IPS-NIHi11 (cell line): ENCODE measurements around the gene YDJC.
"Not testable (repeated sequence)": the region's sequence is repeated elsewhere in the genome, so short reads cannot be mapped to it uniquely, and the experiment has no call there.

Source experiments
- DNase-seq: peaks from one replicate; pipeline ENCODE4 v3.0.0; 2012; ENCODE audit warnings: mixed read lengths, low spot score

YDJC gene

DNA sequence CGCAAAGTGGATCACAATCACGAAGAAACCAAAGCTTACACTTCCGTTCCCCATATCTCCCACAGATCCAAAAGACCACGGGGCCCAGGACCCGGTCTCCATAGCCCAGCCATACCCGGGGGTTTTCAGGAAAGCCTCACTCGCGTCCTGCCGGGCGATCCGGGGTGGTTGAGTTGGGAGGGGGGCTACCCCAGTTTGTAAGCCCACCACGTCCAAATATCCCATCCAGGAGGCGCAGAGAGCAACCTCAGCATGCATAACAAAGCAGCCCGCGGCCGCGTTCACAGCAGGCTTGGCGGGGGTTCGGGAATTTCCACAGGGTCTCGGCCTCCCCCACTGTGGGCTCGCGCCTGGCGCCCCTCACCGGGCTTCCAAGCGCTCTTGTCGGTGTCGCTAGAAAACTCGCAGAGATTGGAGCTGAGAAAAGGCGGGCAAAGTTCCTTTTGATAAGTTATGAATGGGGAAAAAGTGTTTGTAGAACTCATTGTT lies 21.7 kb upstream of the YDJC start:
- peak; percentile 31 for DNase-seq

DNA sequence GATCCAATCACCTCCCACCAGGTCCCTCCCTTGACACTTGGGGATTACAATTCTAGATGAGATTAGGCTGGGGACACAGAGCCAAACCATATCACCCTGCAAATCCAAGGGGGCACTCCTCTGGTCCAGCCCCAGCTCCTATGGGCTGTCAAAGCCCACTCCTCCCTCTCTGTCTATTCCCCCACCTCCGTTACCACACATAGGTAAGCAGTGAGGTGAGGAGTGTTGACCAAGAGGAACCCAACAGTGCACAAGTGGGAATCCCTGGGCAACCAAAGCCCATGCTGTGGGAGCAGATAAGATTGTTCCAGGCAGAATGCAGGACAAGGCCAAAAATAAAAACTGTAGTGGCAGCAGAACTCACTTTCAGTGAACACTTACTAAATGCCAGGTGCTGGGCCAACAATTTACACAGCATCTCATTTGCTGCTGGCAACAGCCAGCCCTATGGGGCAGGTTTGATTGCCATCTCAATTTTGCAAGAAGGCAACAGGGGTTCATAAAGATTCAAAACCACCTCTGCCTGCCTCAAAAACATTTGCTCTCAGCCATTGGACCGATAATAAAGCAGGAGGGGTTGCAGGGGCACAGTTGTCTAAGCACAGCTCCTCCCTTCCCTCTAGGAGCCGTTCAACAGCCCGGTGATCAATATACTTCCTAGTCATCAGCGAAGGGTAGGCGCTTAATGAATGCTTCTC lies 21.1 kb upstream of the YDJC start:
- no peak for DNase-seq

DNA sequence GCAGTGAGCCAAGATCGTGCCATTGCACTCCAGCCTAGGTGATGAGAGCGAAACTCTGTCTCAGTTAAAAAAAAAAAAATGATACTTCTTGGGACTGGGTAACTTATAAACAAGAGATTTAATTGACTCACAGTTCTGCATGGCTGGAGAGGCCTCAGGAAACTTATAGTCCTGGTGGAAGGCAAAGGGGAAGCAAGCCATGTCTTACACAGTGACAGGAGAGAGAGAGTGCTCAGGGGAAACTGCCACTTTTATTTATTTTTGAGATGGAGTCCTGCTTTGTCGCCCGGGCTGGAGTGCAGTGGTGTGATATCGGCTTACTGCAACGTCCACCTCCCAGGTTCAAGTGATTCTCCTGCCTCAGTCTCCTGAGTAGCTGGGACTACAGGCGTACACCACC lies 20.5 kb upstream of the YDJC start:
- DNase-seq, result no peak

DNA sequence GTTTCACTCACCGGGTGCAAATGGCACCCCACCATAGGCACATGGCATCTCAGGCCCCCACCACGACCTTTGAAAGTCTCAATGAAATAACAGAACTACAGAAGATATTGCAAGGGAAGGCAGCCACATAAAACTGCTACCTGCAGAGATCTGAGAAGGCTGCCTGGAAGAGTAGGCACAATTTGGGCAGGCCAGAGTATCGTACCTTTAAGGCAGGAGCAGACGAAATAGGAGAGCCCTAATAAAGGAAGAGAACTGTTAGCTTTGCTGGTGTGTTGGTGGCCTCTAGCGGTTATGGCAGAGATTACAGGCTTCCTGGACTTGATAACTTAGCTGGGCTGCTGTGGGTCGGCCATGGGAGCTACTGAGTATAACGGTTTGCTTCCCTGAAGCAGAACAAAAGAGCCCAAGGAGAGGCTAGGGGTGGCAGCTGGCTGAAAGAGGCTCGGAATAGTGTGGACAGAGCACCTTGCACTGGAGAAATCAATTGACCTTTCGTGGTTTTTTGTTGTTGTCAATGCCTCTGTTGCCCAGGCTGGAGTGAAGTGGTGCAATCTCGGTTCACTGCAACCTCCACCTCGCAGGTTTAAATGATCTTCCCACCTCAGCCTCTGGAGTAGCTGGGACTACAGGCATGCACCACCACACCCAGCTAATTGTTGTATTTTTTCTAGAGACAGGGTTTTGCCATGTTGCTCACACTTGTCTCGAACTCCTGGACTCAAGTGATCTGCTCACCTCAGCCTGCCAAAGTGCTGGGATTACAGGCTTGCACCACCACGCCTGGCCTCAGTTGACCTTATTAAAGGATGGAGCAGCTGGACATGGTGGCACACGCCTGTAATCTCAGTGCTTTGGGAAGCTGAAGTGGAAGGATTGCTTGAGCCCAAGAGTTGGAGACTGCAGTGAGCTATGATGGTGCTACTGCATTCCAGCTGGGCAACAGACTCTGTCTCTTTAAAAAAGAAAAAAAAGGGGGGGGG lies 17.1 kb upstream of the YDJC start:
- DNase-seq, result peak; percentile 64

DNA sequence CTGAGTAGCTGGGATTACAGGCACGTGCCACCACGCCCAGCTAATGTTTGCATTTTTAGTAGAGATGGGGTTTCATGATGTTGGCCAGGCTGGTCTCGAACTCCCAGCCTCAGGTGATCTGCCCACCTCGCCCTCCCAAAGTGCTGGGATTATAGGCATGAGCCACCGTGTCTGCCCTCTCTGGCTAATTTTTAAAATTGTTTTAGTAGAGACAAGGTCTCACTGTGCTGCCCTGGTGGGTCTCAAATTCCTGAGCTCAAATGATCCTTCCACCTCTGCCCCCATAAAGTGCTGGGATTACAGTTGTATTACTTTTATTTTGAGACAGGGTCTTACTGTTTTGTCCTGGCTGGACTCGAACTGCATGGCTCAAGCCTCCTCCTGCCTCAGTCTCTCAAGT lies 15.7 kb upstream of the YDJC start:
- not testable (repeated sequence) for DNase-seq

DNA sequence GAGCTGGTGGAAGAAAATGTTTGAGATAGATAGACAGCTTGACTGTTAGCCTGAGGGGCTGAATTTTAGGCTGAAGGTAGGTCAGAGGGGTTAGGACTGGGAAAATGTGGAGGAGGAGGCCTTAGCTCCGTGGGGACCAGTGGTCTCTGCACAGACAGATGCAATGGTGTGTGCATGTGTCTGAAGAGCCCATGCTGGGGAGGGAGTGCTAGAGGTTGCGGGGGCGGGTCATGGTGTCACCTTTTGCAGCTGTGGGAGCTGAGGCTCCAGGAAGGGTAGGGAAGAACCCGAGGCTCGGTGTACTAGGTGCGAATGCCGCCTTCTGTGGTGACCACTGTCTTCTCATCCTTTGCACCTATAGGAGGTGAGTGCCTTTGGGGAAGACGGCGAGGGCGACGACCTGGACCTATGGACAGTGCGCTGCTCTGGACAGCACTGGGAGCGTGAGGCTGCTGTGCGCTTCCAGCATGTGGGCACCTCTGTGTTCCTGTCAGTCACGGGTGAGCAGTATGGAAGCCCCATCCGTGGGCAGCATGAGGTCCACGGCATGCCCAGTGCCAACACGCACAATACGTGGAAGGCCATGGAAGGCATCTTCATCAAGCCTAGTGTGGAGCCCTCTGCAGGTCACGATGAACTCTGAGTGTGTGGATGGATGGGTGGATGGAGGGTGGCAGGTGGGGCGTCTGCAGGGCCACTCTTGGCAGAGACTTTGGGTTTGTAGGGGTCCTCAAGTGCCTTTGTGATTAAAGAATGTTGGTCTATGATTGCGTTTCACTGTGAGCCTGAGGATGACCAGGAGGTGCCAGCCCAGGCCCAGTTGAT lies 13.9 kb upstream of the YDJC start:
- no peak for DNase-seq

DNA sequence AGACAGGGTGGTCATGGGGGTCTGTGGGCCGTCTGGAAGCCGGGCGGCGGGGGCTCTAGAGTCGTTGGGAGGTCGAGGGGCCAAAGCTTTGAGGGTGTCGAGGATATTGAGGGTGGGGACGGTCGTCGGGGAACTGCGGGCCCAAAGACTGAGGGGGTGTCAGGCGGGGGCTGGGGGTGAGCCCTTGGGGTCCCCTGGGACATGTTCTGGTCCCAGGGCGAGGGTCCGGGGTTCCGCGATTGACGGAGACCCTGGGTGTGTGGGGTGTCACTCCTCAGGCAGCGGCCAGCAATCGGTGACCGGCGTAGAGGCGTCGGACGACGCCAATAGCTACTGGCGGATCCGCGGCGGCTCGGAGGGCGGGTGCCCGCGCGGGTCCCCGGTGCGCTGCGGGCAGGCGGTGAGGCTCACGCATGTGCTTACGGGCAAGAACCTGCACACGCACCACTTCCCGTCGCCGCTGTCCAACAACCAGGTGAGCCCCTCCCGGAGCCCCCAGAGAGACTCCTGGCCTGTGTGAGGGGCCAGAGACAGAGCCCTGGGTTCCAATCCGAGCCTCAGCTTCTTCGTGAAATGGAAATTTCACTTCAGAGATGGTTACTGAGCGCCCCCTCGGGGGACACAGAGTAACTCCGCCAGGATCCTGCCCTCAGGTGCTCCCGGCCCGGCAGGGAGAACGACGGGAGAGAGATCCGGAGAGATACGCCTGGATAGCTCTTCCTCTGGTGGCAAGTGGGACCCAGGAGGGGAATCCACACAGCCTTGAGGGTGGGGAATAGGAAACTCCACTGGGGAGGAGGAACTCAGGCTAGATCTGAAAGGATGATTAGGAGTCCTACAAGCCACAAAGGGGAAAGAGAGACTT lies 13.0 kb upstream of the YDJC start:
- peak; percentile 62 for DNase-seq

DNA sequence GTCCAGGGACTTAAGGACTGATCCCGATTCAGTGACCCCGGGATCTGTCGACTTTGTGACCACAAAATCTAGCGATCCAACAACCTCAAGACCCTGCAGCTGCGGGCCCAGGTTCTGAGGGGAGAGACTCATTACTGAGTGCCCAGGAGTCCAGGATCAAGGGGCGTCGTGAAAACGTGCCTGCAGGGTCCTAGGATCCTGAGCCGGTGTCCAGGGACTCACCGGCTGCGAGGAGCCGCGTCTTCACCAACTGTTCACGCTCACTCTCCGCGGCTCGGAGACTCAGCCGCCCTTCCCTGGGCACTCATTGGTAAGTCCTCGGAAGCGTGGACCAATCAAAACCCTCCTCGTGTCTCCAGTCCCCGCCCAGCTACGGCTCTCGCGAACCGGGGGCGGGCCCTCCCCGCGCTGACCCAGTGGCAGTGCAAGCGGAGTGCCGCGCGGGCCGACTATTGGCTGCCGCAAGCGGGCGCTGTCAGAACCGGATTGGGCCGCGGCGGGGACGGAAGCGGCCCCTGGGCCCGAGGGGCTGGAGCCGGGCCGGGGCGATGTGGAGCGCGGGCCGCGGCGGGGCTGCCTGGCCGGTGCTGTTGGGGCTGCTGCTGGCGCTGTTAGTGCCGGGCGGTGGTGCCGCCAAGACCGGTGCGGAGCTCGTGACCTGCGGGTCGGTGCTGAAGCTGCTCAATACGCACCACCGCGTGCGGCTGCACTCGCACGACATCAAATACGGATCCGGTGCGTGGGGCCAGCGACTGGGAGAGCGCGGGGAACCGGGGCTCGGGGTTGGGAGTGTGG lies 12.2 kb upstream of the YDJC start, which contains the start of gene SDF2L1:
Gene SDF2L1, plus strand, starts transcription at position 514 of the 795 bp plus-strand sequence. Its CDS starts 35 bp downstream, at position 549.
- peak; percentile 97 for DNase-seq

DNA sequence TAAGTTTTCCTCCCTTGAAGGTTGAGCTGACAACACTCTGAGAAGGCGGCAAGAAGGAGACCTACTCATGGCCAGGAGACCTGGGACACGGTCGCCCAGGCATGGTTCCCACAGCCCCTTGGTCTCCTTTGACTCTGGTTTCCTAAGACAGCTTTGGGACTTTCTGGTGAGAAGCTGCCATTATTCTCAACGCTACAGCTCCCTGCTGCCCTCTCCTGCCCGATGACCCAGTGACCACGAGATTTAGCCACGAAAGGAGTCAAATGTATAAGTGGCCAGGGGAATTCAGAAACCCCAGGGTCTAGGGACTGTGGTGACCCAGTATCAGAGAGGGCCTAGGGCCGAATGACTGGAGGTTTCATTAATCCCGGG lies 11.6 kb upstream of the YDJC start:
- DNase-seq, result peak; percentile 55

DNA sequence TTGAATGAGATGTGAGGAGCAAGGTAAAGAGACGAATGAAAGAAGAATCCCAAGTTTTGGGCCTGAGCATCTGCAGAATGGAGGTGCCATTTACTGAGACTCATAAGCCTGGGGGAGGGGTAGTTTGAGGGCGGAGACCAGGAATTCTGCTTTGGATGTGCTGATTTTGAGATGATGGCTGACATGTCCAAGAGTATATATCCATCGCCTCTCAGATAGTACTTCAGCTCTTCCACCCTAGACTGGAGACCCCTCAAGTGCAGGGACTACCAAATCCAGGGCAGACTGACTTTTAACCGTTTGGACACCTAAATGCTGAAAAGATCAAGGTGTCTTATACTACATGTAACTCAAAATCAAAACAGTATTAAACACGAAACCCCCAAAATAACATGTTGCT lies 11.0 kb upstream of the YDJC start:
- no peak for DNase-seq

DNA sequence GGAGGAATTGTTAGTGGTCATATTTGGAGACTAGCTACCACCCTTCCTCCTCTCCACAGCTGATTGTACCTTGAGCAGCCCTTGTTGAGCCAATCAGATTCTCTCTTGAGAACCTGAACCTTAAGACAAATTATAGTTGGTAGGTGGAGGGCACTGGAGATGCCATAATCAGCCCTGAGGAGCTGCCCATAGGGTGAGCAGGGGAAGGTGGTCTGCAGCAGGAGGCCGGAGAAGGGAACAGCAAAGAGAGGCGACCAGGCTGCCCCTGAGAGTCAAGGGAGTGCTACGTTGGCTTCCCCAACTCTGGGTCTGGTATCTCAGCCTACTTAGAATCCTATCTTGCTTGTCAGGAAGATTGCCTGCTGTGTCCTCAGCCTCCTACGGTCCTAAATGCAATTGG lies 9.5 kb upstream of the YDJC start:
- no peak for DNase-seq

DNA sequence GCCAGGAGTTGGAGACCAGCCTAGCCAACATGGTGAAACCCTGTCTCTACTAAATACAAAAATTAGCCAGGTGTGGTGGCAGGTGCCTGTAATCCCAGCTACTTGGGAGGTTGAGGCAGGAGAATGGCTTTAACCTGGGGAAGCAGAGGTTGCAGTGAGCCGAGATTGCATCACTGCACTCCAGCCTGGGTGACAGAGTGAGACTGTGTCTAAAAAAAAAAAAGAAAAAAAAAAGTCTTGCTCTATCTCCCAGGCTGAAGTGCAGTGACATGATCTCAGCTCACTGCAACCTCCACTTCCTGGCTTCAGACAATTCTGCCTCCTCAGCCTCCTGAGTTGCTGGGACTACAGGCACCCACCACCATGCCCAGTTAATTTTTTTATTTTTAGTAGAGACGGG lies 7.6 kb upstream of the YDJC start:
- not testable (repeated sequence) for DNase-seq

DNA sequence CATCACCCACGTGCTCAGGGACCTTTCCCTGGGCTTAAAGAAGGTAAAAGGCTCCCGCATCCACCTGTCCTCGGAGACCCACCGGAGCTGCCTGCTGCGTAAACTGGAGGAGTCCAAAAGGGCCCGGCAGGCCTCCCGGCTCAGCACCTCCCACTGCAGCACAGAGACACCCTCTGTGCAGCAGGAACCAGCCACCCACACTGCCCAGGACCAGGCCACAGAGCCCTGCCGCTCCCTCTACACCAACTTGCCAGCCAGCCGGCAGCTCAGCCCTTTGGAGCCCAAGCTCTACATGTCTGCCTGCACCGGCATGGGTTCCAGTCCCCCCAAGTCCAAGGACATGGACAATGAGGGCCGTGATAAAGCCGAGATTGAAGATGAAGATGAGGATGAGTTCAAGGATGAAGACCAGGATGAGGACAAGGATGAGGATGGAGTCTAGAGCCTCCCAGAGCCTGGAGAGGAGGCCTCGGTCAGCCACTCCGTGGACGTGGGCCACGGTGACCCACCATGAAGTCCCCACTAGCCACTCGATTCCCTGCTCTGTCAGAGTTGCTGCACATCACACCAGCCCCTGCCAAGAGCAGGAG lies 6.9 kb upstream of the YDJC start:
- no peak for DNase-seq

DNA sequence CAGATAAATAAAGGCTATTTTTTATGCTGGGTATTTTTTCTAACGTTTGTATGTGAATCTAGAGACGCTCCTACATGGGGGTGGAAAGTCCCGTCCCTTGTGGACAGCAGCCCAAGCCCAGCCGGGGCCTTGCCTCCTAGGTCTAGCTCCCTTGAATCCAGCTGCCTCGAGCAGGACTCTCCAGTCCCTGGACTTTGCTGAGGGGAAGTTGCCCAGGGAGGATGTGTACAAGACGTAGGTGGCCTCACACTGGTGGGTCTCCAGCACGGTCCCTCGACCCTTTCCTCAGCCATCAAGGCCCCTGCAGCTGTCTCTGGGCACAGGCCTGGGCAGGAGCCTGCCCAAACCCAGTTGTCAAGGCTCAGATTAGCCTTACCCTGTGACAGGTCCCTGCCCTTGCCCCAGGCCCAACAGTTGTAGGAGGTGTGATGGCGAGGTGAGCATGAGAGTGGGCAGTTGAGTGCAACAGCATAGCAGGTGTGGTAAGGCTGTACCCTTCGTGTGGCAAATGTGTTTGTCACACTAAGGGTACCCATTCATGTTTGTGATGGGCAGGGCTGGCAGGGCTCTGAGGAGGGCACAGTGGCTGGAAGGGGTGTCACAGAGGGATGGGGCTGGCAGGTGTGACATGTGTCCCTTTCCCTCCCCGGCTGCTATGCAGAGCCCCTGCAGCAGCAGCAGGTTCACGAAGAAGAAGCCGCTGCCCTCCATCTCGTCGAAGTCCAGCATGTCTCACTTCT lies 6.1 kb upstream of the YDJC start:
- no peak for DNase-seq

DNA sequence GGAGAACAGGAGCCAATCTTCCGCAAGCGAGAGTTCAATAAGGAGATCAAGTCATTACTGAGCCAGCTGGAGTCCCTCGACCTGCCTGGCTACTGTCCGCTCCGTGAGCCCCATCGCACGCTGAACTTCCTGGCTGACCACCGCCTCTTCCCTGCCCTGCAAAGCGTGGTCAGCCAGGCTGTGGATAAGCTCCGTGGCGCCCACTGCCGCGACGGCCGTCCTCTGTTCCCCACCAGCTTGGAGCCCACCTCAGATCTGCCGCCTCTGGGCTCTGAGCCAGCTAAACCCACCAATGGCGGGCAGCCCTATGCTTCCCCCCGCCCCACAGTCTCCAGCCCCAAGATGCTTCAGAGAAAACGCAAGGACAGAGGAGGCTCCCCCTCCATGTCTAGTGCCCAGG lies 5.0 kb upstream of the YDJC start:
- no peak for DNase-seq

DNA sequence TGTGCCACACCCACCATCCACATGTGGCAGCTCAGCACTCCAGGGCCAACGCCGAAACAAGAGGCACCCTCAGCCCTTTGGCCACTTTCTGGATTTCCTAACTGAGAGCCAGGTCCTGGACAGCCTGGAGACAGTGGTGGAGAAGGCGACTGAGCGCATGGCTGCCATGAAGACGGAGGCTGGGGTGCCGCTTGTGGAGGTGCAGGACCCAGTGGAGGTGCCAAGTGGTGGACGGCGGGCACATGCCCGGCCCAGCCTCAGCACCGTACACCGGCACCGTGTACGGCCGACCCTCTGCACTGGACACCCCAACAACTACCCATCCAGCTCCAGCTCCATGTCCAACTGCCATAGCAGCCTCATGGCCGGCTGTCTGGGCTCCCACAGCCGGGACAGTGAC lies 4.3 kb upstream of the YDJC start:
- no peak for DNase-seq

DNA sequence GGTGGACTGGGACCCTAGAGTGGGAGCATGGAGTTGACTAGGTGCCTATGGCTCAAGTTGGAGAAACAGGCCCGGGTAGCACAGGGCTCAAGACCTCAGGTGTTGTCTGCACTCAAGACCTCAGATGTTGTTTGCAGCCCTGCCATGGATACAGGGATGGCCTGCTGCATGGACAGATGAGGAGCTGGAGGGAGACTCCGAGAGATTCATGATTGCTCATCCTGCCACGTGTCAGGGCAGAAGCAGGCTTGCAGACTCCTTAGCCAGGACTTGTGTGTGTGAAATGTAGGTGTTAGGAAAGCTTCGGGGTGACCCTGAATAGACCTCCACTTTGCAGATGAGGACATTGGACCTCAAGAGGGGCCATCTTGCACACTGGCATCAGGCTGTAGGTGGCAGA lies 3.7 kb upstream of the YDJC start:
- no peak for DNase-seq

DNA sequence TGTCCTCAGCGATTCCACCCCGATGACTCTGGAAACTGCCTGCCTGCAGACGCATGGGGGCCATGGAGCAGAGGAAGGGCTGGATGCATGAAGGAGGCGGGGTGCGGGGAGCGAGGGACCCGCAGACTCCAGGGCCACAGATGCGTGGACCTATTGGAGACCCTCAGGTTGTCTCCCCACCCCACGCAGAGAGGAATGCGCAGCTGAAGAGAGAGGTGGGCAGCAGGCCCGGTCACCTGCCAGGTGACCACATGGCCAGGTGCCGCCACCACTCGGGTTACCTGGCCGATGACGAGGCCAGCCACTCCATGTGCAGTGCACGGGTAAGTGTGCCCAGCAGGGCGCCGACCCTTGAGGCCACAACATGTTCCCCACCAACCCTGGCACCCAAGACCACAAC lies 3.1 kb upstream of the YDJC start:
- no peak for DNase-seq

DNA sequence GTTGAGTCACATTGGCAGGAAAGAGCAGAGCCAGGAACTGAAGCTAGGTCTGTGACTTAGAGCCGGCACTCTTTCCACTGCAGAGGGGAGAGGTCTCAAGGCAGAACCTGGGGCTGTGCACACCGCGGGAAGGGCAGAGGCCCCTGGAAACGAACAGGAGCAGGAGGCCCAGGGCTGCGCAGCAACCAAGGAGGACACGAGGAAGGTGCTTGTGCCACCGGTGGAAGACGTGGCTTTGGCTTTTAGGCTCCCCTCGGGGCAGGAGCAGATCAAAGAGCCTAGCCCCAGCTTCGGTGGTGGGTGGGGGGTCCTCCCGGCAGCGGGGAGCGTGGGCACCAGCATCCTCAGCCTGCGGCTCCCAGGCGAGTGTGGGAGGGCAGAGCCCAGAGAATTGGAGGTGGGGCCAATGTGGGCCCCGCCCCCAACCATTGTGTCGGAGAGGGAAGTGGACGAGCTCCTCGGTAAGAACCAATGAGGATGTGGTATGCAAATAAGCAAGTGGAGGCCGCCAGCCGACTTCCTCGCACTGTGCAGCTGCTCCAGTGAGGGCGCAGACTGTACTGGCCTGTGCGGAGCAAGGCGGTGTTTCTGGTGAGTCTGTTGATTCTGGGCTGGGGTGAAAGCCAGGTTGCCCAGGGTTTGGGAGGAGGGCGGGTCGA lies 2.5 kb upstream of the YDJC start, which contains the start of gene CCDC116:
Gene CCDC116, plus strand, starts transcription at position 524 of the 659 bp plus-strand sequence. CDS start 422 bp downstream, outside the sequence.
- peak; percentile 78 for DNase-seq
